ENCODE data around the gene PHAF1.

Gene PHAF1

DNA sequence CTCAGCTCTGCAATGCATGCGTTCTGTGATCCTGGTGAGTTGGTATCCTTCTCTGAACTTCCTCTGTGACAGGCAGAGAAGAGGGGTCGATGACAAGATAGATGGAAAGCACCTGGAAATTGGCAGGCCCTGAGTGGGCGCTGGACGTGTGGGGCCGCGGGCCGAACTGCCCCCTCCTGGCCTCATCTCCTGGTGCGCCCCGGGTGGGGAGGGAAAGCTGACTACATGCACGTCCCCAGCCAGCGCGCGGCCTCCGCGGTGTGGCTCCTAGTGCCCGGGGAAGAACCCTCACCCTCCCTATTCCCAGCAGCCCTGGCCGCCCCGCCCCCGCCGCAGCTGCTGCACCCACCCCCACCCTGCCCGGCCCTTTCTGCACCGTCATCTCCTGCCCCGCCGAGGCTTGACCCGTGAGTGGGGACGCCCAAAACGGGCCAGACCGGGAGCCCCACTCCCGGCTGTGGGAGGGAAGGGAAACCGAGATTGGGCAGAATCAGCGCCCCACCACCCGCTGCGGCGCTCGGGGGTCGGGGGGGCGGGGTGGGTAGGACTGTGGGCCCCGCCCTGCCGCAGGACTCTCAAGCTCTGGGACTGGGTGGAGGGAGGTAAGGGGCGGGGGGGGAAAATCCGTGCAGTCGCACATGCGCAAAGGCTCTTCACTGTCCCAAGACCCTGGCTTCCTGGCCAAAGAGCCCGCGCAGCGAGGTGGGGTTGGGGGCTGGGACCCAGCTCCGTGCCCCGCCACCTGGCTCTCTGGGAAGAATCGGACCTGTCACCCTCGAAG lies 60.6 kb downstream of the PHAF1 start, which contains the start of gene NOL3:
NOL3 (plus strand) TSS at position 371 of the 781 bp plus-strand sequence.
- in situ Hi-C loops (cut with HindIII; ENCODE audit: low pct_ligation_motif_present, low pct_unique_long_range_greater_than_20kb, low sequenced_read_pairs), result no loop called here
- peak; percentile 92 for DNase-seq

DNA sequence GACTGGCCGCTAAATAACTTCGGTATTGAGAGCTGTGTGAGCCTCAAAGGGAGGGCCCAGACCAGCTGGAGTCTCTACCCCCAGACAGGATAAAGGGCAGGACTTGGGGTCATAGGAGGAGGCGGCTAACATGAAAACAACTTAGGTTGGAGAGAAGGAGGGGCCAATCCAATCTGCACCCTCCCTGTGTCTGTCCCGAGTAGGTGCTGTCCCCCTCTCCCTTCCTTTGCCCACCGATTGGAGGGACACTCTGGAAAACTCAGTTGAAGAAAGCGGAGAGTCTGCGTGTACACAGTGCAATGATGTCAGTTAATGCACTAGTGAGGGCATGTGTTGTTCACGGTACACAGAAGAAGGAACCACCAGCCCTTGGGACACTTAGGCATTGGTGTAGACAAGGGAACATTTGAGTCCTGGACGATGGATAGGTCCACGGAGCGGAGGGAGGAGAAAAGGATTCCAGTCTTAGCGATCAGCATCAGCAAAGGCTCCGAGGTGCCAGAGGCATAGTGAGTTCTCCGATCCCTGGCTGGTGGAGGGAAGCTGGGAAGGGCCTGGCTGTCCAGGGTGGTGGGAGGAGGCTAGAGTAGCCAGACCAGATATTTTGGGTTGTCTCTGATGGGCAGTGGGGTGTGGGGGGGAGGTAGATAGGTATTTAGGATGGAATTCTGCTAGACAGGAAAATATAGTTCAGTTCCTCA lies 61.4 kb downstream of the PHAF1 start:
- no peak for DNase-seq
- in situ Hi-C loops (cut with HindIII; ENCODE audit: low pct_ligation_motif_present, low pct_unique_long_range_greater_than_20kb, low sequenced_read_pairs), result no loop called here

DNA sequence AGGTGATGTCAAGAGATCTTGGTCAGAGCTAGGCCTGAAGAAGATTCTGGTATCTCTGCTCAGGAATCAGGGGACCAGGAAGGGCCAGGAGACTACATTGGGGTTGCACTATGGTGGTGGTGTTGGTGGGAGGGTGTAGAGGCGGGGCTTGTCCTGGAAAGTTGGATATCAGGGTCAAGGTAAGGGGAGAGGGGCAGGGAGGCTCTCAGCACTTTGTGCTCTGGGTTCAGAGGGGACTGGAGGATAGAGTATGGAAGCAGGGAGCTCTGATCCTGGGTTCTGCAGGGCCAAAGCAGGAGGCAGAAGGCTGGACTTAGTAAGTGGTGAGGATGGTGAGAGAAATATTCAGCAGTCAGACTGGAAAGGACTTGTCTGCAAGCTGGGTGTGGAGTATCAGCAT lies 63.6 kb downstream of the PHAF1 start:
- no peak for DNase-seq
- in situ Hi-C loops (cut with HindIII; ENCODE audit: low pct_ligation_motif_present, low pct_unique_long_range_greater_than_20kb, low sequenced_read_pairs), result no loop called here

DNA sequence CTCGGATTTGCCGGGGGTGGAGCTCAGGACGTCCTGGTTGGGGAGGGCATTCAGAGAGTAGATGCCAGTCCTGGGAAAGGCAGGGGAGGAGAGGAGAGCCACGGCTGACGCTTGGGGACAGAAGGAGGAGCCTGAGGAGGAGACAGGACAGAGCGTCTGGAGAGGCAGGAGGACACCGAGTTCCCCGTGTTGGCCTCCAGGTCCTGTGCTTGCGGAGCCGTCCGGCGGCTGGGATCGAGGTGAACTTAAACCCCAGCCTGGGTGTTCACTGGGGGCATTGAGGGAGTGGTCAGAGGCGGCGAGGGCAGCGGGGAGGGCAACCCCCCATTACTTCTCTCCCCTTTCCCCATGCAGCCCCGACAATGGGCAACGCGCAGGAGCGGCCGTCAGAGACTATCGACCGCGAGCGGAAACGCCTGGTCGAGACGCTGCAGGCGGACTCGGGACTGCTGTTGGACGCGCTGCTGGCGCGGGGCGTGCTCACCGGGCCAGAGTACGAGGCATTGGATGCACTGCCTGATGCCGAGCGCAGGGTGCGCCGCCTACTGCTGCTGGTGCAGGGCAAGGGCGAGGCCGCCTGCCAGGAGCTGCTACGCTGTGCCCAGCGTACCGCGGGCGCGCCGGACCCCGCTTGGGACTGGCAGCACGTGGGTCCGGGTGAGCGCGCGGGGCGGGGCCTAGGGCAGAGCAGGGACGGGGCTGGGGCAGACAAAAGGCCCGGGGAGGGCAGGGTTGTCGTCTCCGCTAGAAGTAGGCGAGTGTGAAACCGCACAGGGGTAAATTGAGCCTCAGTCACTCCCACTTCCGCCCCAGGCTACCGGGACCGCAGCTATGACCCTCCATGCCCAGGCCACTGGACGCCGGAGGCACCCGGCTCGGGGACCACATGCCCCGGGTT lies 64.3 kb downstream of the PHAF1 start:
- DNase-seq, result peak; percentile 96
- in situ Hi-C loops (cut with HindIII; ENCODE audit: low pct_ligation_motif_present, low pct_unique_long_range_greater_than_20kb, low sequenced_read_pairs), result no loop called here

DNA sequence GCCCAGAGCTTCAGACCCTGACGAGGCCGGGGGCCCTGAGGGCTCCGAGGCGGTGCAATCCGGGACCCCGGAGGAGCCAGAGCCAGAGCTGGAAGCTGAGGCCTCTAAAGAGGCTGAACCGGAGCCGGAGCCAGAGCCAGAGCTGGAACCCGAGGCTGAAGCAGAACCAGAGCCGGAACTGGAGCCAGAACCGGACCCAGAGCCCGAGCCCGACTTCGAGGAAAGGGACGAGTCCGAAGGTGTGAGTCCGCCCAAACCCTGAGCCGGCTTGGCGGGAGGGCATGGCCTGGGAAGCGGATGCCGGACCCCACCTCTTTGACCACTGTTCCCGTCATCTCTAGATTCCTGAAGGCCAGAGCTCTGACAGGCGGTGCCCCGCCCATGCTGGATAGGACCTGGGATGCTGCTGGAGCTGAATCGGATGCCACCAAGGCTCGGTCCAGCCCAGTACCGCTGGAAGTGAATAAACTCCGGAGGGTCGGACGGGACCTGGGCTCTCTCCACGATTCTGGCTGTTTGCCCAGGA lies 65.0 kb downstream of the PHAF1 start:
- in situ Hi-C loops (cut with HindIII; ENCODE audit: low pct_ligation_motif_present, low pct_unique_long_range_greater_than_20kb, low sequenced_read_pairs), result no loop called here
- DNase-seq, result no peak

DNA sequence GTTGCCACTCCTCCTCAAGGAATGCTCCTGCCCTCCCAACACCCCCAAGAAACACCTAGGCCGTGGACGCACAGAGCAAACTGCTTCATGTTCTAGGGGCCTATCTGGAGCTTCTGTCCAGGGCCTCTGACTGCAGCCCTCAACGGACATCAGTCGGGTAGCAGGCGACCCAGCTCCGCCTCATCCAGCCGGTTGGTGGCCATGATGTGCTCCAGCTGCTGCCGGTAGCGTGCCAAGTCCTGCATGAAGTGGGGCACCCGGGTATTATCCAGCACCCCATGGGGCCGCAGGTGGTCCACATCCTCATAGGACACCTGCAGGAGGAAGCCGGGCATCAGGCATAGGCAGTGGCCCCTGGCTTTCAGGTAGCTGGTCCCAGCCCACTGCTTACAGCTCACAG lies 66.9 kb downstream of the PHAF1 start:
- in situ Hi-C loops (cut with HindIII; ENCODE audit: low pct_ligation_motif_present, low pct_unique_long_range_greater_than_20kb, low sequenced_read_pairs), result no loop called here
- no peak for DNase-seq

DNA sequence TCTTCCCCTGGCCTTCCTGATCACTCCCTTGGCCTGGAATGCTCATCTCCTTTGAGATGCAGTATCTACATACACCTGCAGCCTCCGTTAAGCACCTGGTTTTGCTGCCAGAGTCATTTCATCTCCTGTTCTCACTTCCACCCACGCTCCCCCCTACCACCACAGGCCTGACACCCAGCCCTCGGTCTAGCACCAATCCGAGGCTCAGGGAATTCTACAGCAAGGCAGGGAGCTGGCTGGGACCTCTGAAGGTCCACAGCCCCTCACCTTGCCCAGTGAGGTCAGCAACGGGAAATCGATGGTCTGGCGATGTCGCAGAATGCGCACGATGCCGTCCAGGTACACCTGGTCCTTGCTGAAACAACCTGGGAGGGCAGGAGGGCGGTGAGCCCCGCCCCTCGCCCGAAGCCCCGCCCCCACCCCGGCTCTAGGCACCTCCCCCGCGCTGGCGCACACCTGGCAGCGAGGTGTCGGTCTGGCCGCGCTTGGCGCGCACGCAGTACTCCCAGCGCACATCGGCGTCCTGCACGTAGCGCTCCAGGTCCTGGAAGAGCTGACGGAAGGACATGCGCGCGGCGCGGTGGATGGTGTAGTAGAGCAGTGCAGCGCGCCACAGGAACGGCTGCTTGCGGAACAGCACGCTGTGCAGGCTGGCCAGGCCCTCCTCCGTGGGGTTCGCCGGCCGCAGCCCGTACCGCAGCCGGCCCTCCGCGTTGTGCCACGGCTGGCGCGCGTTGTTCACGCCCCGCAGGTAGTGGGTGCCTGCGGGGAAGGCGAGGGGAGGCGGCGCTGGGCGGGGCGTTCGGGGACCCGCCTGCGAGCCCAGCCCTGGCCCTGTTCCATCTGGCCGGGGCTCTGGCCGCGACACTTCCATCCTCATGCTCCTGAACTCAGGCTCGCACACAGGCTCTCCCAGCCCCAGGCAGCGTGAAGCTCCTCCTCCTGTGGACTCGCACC lies 68.3 kb downstream of the PHAF1 start:
- in situ Hi-C loops (cut with HindIII; ENCODE audit: low pct_ligation_motif_present, low pct_unique_long_range_greater_than_20kb, low sequenced_read_pairs), result no loop called here
- DNase-seq, result peak; percentile 68

DNA sequence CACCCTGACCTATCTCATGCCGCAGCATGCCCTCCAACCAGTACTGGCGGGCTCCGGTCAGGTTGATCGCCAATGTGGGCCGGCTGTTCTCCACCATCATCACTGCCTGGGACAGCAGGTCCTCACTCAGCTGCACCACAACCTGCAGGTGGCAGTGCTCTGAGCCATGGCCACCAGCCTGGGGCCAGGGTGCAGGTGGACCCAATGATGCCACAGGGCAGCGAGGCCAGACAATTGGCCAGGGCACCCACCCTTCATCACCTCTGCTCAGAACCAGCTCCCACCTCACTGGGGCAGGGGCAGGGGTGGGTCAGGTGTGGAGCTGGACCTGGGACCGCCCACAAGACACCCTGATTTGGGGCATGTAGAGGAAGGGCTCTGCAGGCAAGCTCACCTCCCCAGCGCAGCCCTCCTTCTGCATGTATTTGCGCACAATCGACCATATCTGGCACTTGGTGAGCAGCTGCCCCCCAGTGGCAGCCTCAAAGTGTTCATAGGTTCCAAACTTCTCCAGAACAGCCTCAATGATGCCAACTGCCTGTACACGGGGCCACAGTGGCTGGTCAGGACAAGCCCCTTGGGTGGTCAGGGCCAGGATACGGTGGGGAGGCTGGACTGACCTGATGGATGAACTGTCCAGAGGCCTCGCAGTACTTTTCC lies 69.8 kb downstream of the PHAF1 start:
- in situ Hi-C loops (cut with HindIII; ENCODE audit: low pct_ligation_motif_present, low pct_unique_long_range_greater_than_20kb, low sequenced_read_pairs), result no loop called here

DNA sequence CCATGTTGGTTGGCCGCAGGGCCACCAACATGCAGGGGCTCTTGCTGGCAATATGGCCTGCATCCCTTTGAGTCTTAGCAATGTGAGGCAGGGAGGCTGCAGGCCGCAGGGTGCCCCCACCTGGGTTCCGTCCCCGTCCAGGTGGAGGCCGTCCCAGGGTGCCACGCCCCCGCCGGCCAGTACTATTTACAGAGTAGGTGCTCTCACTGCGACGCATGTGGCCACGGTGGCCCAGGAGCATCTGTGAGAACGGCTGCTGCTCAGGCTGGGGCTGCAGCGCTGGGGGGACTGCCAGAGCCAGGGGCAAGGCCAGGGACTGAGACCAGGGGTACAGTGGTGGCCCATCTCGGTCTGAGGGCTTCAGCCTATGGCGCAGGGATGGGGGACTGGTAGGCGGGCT lies 70.4 kb downstream of the PHAF1 start:
- in situ Hi-C loops (cut with HindIII; ENCODE audit: low pct_ligation_motif_present, low pct_unique_long_range_greater_than_20kb, low sequenced_read_pairs), result no loop called here
- no peak for DNase-seq

More for the DNA sequence above, 69.8 kb downstream of the PHAF1 start:
- peak; percentile 53 for DNase-seq

DNA sequence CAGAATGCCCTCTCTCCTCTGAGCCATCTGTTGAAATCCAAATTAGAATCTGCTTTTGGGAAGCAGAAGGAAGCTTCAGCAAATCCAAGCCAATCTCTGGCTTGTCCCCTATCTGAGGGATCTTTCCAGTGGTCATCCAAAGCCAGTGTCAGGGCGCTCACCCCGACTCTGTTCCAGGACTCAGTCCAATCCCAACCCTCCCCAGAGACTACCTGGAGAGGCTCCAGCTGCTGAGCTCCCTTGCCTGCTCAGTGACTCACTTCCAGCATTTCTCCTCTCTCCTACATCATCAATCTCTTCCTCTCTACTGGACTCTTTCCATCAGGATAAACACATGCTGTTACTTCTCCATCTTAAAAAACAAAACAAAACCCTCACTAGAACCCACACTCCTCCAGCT lies 71.6 kb downstream of the PHAF1 start:
- DNase-seq, result peak; percentile 57
- in situ Hi-C loops (cut with HindIII; ENCODE audit: low pct_ligation_motif_present, low pct_unique_long_range_greater_than_20kb, low sequenced_read_pairs), result no loop called here

DNA sequence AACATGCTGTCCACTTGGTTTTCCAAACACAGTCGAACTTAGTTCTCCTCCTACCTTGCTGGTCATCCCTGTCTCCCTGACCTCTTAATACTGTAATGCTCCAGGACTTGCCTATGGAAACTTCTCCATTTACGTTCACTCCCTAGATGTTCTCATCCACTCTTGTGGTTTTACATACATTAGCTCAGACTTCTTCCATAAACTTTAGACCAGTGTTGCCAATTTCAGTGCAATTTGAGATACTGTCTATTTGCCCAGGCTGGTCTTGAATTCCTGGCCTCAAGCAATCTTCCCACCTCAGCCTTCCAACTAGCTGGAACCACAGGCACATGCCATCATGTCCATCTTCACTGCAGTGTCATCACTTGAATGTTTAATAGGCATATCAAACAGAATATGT lies 72.5 kb downstream of the PHAF1 start:
- DNase-seq, result no peak
- in situ Hi-C loops (cut with HindIII; ENCODE audit: low pct_ligation_motif_present, low pct_unique_long_range_greater_than_20kb, low sequenced_read_pairs), result no loop called here

DNA sequence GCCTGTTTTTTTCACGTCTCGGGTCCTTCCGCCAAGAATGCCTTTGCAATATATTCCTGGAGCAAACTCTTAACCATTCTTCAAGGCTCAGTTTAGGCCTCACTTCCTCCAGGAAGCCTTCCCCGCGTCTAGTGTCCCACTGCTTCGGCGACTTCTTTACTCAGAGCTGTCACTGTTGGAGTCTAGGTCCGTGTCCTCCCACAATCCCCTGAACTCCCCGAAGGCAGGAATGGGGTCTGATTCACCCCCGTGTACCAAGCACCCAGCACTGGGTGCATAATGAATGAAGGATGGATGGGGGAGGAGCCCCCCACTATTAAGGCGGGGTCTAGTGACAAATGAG lies 73.5 kb downstream of the PHAF1 start:
- no peak for DNase-seq
- in situ Hi-C loops (cut with HindIII; ENCODE audit: low pct_ligation_motif_present, low pct_unique_long_range_greater_than_20kb, low sequenced_read_pairs), result no loop called here

DNA sequence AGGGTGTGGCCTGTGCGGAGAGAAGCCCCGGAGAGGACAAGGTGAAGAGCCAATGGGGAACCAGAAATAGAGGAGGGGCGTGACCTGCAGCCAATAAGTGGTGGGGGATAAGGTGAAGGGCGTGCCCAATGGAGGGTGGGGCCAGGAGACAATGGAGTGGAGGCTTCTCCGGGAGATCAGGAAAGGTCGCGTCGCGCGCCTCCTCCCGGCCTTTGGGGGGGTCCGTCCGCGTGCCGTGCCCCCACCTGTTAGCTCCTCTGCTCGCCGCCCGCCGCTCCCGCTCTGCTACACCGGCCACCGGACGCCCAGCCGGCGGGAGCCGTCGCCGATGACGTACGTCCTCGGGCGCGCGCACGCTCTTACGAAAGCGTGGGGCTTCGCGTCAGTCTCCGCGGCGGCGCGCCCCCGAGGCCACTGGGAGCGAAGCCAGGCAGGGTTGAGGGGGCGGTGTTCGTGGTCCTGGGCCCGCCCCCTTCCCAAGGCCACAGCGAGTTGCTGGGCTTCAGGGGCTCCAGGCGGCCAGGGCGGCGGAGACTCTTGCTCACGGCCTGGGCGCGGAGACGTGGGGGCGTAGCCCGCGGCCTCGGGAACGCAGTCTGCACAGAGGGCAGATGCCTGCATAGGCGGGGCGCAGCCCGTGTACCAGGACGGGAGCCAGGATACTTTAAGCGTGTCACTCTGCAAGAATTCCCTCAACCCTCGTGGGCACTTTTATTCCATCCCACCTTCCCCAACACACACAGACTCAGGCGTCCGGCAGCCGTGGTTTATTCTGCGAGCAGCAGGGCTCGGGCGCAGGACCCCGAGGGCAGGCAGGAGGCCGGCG lies 74.1 kb downstream of the PHAF1 start, which contains the start of gene MATCAP1:
MATCAP1 (minus strand) TSS at position 337 of the 826 bp plus-strand sequence. CDS start 3,353 bp downstream, outside the sequence.
- peak; percentile 99 for DNase-seq
- in situ Hi-C loops (cut with HindIII; ENCODE audit: low pct_ligation_motif_present, low pct_unique_long_range_greater_than_20kb, low sequenced_read_pairs), result no loop called here

DNA sequence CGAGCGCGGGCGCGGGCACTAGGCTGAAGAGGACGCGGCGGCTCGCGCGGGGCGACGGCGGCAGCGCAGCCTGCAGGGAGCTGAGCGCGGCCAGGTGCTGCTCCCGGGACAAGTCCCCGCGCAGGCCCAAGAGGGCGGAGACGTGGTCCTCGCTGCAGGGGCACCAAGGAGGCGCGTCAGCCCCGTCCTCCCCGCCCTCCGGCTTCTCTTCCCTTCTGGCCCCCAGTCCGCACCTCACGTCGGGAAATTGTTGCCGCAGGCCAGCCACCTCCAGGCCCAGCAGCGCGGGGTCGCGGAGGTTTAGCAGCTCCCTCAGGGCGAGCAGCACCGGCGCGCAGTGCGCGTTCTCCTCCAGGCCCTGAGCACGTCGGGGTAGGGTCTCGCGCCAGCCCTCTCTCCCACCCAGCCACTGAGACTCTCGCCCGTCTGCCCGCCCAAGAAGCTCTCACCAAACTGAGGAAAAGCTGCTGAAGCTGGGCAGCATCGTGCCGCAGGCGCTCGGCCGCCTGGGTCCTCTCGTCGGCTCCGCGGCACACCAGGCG lies 74.8 kb downstream of the PHAF1 start:
- in situ Hi-C loops (cut with HindIII; ENCODE audit: low pct_ligation_motif_present, low pct_unique_long_range_greater_than_20kb, low sequenced_read_pairs), result no loop called here

DNA sequence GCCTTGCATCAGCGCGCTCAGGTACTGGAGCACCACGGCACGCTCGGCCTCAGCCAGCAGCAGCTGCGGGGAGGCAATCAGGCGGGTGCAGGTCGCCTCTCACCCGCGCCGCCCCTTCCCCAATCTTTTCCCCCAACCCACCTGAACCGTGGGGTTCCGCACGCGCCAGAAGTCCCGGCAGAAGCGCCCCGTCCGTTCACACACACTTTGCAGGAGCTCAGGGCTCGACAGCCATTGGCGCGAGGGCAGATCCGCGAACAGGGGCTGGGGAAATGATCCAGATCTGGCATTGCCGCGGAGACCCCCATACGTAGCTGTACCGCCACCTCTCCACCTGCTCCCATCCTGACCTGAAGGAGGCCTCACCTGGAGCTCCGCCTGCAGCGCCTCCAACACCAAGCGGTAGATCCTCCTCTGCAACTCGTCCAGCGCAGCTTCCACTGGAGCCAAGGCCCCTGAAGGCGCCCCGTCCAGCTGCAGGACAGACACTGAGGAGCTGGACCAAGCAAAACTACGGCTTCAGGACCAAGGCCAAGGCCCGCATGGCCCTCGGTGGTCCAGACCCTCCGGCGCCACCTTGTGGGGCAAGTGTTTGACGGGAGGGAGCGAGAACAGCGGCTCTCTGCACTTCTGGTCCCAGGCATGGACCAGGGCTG lies 75.4 kb downstream of the PHAF1 start:
- DNase-seq, result peak; percentile 98
- in situ Hi-C loops (cut with HindIII; ENCODE audit: low pct_ligation_motif_present, low pct_unique_long_range_greater_than_20kb, low sequenced_read_pairs), result no loop called here

More for the DNA sequence above, 74.8 kb downstream of the PHAF1 start:
- DNase-seq, result no peak

DNA sequence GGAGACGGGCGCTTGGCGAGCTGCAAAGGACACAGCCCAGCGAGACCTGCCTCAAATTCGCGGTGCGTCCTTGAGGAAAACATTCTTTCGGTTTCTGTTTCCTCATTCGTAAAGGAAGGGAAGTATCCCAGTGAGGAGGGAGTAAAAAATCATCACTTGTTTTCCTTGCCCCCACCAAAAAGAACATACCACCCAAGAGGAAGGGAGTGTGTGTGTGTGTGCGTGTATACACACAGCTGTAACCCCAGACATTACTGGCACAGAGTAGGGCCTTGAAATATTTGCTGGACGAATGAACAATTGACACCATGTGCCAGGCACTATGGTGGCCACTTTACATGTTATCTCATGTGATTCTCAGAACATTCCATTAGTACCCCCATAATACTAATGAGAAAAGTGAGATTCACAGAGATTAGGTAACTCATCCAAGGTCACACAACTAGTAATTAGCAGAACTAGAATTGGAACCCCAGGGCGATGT lies 76.0 kb downstream of the PHAF1 start:
- in situ Hi-C loops (cut with HindIII; ENCODE audit: low pct_ligation_motif_present, low pct_unique_long_range_greater_than_20kb, low sequenced_read_pairs), result no loop called here

More for the DNA sequence above, 76.0 kb downstream of the PHAF1 start:
- no peak for DNase-seq
